ENCODE data around the gene WDR36.

- TF ChIP-seq ZNF143 (CRISPR knock-in tag; IDR thresholded peaks at IDR 0.05) (no peak), NFXL1 (CRISPR knock-in tag; IDR thresholded peaks at IDR 0.05) (no peak), MAFF (IDR thresholded peaks at IDR 0.05; ENCODE audit: low read length) (0 out of 2 replicates have a peak, but pooled peaks have one; percentile 12)
- TF ChIP-seq, protein P1, sequence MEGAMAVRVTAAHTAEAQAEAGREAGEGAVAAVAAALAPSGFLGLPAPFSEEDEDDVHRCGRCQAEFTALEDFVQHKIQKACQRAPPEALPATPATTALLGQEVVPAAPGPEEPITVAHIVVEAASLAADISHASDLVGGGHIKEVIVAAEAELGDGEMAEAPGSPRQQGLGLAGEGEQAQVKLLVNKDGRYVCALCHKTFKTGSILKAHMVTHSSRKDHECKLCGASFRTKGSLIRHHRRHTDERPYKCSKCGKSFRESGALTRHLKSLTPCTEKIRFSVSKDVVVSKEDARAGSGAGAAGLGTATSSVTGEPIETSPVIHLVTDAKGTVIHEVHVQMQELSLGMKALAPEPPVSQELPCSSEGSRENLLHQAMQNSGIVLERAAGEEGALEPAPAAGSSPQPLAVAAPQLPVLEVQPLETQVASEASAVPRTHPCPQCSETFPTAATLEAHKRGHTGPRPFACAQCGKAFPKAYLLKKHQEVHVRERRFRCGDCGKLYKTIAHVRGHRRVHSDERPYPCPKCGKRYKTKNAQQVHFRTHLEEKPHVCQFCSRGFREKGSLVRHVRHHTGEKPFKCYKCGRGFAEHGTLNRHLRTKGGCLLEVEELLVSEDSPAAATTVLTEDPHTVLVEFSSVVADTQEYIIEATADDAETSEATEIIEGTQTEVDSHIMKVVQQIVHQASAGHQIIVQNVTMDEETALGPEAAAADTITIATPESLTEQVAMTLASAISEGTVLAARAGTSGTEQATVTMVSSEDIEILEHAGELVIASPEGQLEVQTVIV (CRISPR knock-in tag; IDR thresholded peaks at IDR 0.05; ENCODE audit: borderline replicate concordance) = no peak
These were observed 35.5 kb downstream of the WDR36 start for GRCh38 chr5:111127453-111128195.
